Right lobe of liver (tissue), 4 donors: ENCODE measurements around the gene LZTS3.

Experiments used
- POLR2A ChIP-seq: fragments of 450-650 bp; IDR thresholded peaks from one replicate; pipeline ENCODE4 v1.6.1; 2017; ENCODE audit warnings: antibody characterized with exemption, mild to moderate bottlenecking
- TF ChIP-seq, protein P1 (sequence below), 4 donors: fragments of 200-600 bp in 3 of 4; fragments of 450-650 bp in 1 of 4; IDR thresholded peaks; one replicate each; pipeline versions ENCODE4 v1.5.1 to v1.8.0; 2016 to 2022; ENCODE audit warnings: antibody characterized with exemption in 4 of 4, mild to moderate bottlenecking in 2 of 4
- donor health status: DM: no; HTN: no; CAD: no.
- donor health status: DM: no; HTN: no; CAD: no.
- donor health status: DM: no; HTN: yes; CAD: no.

DNA sequence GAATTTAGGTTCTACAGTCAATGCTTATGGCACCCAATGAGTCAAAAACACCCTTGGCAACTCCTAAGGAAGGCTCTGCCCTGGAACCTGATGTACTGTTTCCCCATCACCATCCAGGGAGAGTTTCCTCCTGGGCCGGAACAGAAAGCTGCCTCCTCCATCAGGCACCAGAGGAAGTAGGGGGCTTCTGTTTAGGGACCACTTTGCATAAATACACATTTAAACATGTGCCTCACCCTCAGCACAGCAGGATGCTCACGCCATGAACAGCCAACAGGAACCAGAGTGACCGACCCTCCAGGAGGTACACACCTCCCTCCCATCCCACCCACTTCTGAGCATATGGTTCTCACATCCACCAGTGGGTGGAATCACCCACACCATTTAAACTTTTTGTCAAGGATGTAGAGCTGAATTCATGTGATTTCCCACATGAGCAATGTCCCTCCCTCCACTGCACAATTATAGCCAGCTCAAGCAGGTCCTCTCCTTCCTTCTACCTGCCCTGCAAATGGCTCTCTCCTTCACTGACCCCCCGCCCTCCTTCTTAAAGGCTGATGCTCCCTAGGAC lies 16.3 kb upstream of the LZTS3 start:
- TF ChIP-seq, protein P1, sequence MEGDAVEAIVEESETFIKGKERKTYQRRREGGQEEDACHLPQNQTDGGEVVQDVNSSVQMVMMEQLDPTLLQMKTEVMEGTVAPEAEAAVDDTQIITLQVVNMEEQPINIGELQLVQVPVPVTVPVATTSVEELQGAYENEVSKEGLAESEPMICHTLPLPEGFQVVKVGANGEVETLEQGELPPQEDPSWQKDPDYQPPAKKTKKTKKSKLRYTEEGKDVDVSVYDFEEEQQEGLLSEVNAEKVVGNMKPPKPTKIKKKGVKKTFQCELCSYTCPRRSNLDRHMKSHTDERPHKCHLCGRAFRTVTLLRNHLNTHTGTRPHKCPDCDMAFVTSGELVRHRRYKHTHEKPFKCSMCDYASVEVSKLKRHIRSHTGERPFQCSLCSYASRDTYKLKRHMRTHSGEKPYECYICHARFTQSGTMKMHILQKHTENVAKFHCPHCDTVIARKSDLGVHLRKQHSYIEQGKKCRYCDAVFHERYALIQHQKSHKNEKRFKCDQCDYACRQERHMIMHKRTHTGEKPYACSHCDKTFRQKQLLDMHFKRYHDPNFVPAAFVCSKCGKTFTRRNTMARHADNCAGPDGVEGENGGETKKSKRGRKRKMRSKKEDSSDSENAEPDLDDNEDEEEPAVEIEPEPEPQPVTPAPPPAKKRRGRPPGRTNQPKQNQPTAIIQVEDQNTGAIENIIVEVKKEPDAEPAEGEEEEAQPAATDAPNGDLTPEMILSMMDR (IDR thresholded peaks at IDR 0.05), result no peak
- TF ChIP-seq POLR2A, result no peak
